ENCODE data around the gene HIF3A.

The HIF3A gene

GRCh38 chr19:46337487-46337886 is 40.6 kb downstream of the HIF3A start:
- DNase-seq: no peak

- DNase-seq: no peak
Observed at GRCh38 chr19:46339446-46339845, 42.6 kb downstream of the HIF3A start.

GRCh38 chr19:46340051-46340659 is 43.3 kb downstream of the HIF3A start:
- no peak for DNase-seq

GRCh38 chr19:46341937-46342336 is 45.1 kb downstream of the HIF3A start:
- DNase-seq: no peak

DNA sequence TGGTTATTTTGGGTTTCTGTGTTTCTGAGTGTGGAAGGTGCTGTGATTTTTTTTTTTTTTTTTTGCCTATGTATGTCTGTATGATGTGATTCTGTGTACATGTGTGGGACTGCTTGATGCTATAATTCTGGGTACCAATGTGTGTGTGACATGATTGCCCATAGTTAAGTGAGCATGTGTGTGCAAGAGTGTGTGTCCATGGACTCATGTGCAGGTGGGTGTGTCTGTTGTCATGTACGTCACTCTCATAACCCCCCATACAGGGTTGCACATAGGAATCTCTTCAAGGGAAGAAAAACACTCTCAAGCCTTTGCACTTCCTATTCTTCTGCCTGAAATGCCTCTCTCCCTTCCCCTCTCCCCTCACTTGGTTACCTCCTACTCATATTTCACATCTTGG is 47.5 kb downstream of the HIF3A start:
- no peak for DNase-seq

DNA sequence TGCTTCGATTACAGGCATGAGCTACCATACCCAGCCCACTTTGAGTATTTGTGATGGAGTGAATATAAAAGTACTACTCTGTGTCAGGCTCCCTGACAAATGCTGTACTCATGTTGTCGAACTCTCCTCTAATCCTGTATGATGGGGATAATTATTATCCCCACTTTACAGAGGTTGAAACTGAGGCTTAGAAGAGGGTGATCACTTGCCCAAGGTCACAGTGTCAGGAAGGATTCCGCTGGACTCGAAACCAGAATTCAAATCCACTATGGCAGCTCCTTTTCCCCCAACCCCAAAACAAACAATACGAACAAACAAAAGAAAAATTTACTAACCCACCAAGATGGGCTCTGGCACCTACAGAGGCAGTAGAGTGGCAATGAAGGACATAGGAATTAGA is 48.3 kb downstream of the HIF3A start:
- no peak for DNase-seq

DNA sequence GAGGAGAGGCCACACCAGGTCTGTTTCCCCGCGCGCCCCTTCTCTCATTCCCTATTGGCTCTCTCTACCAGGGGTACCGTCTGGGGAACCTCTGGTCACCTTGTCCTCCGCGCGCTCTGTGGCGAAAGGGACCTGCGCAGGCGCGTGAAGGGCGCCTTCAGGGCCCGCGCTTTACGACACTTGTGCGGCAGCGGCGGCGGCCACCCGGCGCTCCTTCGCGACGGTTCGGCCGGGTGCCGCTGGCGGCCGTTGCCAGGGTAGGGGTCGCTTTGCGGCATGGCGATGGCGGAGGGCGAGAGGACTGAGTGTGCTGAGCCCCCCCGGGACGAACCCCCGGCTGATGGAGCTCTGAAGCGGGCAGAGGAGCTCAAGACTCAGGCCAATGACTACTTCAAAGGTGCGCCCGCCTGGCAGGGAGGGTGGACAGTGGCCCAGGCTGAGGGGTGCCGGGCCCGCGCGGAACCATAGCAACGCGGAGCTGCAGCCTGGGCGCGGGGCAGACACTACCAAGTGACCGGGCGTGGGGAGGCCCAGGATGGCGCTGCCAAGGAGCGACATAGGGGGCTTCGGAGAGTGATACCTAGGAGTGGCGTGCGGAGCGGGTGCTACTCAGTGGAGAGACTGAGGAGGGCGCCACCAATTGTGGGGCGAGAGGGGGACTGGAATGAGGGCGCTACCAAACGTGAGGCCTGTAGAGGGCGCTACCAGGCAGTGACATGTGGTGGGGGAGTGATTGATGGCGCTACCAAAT is 50.2 kb downstream of the HIF3A start, which contains the start of gene PPP5C:
Gene PPP5C (plus strand): TSS at position 267 of the 751 bp plus-strand sequence. CDS start 10 bp downstream, at position 277.
- DNase-seq: peak; percentile 96

- DNase-seq: no peak
Observed at GRCh38 chr19:46347572-46347883, 50.7 kb downstream of the HIF3A start.

DNA sequence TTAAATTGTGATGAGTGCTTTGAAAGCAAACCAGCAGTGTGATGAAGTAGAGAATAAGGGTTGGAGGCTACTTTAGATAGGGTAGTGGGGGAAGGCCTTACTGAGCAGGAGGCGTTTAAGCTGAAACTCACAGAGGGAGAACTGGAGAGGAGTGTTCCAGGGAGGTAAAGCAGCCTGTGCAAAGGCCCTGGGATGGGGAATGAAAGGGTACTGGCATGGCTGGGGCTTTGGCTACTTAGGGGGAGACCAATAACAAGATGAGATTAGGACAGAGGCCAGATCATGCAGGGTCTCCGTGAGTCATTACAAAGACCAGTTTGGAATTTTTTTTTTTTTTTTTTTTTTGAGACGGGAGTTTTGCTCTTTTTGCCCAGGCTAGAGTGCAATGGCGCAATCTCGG is 51.1 kb downstream of the HIF3A start:
- DNase-seq: no peak

DNA sequence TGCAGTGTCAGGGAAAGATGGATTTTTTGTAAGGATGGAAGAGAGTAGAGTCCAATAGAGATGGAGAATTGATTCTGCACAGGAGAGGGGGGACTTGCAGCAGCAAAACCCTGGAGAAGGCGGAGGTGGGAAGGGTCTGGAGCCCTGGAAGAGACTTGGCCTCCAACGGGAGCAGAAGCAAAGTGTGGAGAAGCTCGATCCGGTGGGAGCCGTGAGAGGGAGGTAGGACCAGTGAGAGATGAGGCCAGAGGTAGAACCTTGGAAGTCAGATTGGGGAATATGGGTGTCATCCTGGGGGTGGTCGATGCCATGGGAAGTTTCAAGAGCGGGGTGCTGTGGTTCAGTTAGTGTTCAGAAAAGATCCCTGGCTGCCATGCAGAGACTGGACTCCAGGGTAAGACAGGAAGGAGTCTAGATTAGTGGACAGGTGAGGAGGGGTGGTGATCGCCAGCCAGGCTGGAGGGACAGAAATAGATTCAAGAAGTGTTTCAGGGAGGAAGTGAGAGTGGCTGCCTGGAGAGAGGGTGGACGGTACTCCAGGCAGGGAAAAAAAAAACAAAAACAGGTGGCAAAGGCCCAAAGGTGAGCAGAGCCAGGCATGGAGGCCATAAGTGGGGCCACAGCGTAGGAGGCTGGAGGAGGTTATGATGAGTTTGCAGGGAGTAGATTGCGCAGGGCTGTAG is 52.6 kb downstream of the HIF3A start:
- no peak for DNase-seq

GRCh38 chr19:46350029-46350757 is 53.4 kb downstream of the HIF3A start:
- peak; percentile 55 for DNase-seq

DNA sequence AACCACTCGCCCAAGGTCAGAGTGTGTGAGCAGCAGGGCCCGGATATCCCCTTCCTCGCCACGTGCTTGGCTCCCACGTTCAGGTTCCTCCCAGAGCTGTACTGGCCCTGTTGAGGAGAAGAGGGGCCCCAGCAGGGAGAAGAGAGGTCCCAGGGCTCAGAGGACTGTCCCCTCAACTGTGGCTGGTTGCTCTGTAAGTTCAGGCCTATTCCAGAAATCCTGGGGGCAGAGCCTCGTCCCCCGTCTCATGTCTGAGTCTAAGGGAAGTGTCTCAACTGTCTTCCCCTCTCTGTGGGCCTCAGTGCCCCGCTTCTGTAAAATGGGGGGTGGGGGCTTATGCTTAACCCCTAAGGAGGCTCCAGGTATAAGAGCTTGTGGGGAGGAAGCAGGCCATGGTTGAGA is 53.9 kb downstream of the HIF3A start:
- no peak for DNase-seq

GRCh38 chr19:46351241-46352041 is 54.6 kb downstream of the HIF3A start:
- DNase-seq: peak; percentile 33

GRCh38 chr19:46353730-46354528 is 57.1 kb downstream of the HIF3A start:
- DNase-seq: no peak

GRCh38 chr19:46355234-46356148 is 58.6 kb downstream of the HIF3A start:
- DNase-seq: no peak

GRCh38 chr19:46356149-46357055 is 59.6 kb downstream of the HIF3A start:
- DNase-seq: no peak

DNA sequence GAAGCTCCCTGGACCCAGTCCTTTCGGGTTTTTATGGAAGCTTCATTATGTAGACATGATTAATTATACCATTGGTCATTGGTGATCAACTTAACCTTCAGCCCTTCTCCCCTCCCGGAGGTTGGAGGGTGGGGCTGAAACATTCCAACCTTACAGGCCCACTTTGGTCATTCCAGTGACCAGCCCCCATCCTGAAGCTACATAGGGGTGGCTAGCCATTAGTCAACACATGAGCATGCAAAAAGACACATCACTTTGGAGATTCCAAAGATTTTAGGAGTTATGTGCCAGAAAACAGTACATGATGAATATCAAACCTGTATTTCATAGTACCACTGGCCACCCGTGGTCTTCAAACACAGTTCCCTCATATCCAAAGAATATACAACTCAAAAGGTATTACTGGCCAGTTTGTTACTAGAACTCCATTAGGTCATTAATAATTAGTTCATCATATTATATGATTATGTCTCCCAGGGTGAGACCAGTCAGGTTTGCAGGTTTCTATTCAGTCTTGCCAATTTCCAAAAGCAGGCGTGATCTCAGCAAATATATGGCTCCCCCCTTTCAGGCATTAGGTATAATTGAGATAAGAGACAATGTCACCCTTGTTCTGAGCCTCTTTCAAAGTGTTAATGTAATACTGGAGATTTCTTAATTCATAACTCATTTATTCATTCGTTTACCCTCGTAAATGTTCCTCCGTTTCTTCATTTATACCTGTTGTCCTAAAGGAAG is 61.2 kb downstream of the HIF3A start:
- no peak for DNase-seq

DNA sequence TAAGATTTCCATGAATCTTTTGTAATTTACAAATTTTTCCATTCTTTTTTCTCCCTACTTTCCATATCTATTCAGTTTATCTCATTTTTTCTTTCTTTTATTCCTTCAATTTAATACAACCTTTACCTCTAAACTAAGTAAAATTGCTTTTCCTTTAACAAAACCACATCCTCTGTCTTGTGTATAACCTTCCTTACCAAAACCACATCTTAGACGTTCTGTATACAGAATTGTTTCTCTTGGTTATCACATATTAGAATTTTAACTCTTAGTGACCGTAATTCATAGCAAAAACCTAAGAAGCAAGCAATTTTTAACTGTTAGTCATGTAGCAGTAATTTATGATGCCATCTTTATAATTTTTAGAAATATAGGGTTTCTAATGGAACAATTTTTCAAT is 65.1 kb downstream of the HIF3A start:
- DNase-seq: no peak

DNA sequence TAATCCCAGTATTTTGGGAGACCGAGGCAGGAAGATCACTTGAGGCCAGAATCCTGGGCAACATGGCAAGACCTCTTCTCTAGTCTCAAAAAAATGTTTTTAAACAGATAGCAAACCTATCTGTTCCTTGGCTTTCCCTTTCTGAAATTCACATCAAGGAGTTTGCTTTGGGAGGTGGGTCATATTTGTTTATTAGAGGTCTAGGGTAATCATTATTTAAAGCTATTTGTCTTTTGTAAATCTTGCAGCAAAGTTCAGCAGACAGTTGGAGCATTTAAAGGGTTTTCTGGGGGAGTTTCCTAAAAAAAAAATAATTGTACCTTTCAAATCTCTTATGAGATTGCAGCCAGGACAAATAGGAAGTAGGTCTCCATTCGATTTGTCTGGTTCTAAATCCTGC is 67.5 kb downstream of the HIF3A start:
- DNase-seq: no peak

Data from hematopoietic multipotent progenitor cell treated with erythropoietin and hydrocortisone succinate and interleukin-3 and kit ligand, for 6 days (in vitro differentiated cells).